Tibial nerve (tissue), 4 donors: ENCODE data around the gene GRAMD4. TPM values are rescaled to one million over a fixed set of nuclear protein-coding genes. Genes with fewer than 3 reads are reported as not detected.

Experiments used
- DNase-seq, 2 donors: peaks; one replicate each; pipeline ENCODE4 v3.0.0-alpha.2; 2019; ENCODE audit warnings: low spot score in 2 of 2
- H3K27ac ChIP-seq, 4 donors: fragments of 200-600 bp; sonication (generic) in 3 of 4; one replicate each; pipeline ENCODE4 v1.5.1; 2017 to 2019; ENCODE audit warnings: mild to moderate bottlenecking in 1 of 4
- H3K27me3 ChIP-seq, 2 donors: fragments of 200-600 bp; sonication (generic) in 1 of 2; one replicate each; pipeline versions ENCODE4 v1.5.1 to v1.6.0; 2017 to 2019
- H3K36me3 ChIP-seq, 3 donors: fragments of 200-600 bp; sonication (generic); one replicate each; pipeline ENCODE4 v1.5.1; 2018 to 2019
- H3K4me1 ChIP-seq, 4 donors: fragments of 200-600 bp; sonication (generic) in 3 of 4; one replicate each; pipeline ENCODE4 v1.5.1; 2017 to 2019
- H3K4me3 ChIP-seq, 4 donors: fragments of 200-600 bp; sonication (generic) in 3 of 4; one replicate each; pipeline ENCODE4 v1.5.1; 2017 to 2019; ENCODE audit warnings: mild to moderate bottlenecking in 1 of 4, moderate library complexity in 1 of 4
- H3K9me3 ChIP-seq, 4 donors: fragments of 200-600 bp; sonication (generic) in 3 of 4; one replicate each; pipeline ENCODE4 v1.5.1; 2017 to 2019
- EP300 ChIP-seq, 2 donors: sonication (generic); formaldehyde crosslinking; IDR thresholded peaks; one replicate each; pipeline ENCODE4 v1.6.1; 2017; ENCODE audit warnings: antibody characterized with exemption in 2 of 2, mild to moderate bottlenecking in 1 of 2
- POLR2A ChIP-seq, 2 donors: fragments of 450-650 bp; IDR thresholded peaks; one replicate each; pipeline ENCODE4 v1.6.1; 2017; ENCODE audit warnings: antibody characterized with exemption in 2 of 2, mild to moderate bottlenecking in 2 of 2, moderate library complexity in 2 of 2
- WGBS, 2 donors: methylation state at CpG; one replicate each; pipeline ENCODE4 v1.1.5; 2018; 5-methylcytosine and 5-hydroxymethylcytosine counted together
- total RNA-seq, 4 donors: library from RNA; depleted of rRNA; stranded (reverse); fragments of >200 nt; gene quantifications; one replicate each; pipeline ENCODE4 v1.1.0, GENCODE V29; 2016
- TF ChIP-seq, protein P1 (sequence below), 5 experiments: fragments of 200-600 bp in 3 of 5; fragments of 450-650 bp in 2 of 5; sonication (generic) in 3 of 5; IDR thresholded peaks; one replicate each; pipeline ENCODE4 v1.5.1; 2016 to 2019; ENCODE audit warnings: antibody characterized with exemption in 5 of 5, mild to moderate bottlenecking in 3 of 5, moderate library complexity in 2 of 5

GRAMD4 gene
- total RNA-seq, 4 donors from 2014 or later = 18.2 to 299 (median 54.3) TPM

DNA sequence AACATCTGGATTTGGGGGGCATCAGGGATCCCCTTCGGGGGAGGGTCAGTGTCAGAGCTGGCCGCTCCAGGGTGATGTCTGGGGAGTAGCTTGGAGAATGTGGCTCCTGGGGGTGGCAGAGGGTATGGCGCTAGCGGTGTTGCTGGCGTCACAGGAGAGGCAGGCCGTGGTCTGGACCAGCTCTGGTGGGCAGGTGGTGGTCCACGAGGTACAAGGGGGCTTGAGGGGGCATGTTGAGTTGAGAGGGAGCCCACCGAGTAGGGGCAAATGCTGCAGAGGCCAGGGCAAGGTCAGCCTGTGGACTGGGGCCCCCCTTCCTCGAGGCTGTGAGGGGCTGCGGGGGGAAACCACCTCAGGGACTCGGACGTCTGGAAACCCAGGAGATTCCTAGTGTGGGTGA lies 8.6 kb downstream of the GRAMD4 start:
- 89 to 90% methylated on average over 10 to 12 of the region's 12 CpGs for WGBS, 2 donors
- DNase-seq = no peak
- Histone ChIP-seq H3K4me1 (peaks cover 0 to 3% (median 0%) of the 10 kb centered on the region in 4 donors), H3K36me3 (peaks cover 0 to 26% (median 0%) of the 10 kb centered on the region in 3 donors), H3K27me3 (no peaks in the 10 kb centered on the region), H3K27ac (no peak overlapping the region), H3K4me3 (no peak overlapping the region), H3K9me3 (no peaks in the 10 kb centered on the region)
- TF ChIP-seq, protein P1, sequence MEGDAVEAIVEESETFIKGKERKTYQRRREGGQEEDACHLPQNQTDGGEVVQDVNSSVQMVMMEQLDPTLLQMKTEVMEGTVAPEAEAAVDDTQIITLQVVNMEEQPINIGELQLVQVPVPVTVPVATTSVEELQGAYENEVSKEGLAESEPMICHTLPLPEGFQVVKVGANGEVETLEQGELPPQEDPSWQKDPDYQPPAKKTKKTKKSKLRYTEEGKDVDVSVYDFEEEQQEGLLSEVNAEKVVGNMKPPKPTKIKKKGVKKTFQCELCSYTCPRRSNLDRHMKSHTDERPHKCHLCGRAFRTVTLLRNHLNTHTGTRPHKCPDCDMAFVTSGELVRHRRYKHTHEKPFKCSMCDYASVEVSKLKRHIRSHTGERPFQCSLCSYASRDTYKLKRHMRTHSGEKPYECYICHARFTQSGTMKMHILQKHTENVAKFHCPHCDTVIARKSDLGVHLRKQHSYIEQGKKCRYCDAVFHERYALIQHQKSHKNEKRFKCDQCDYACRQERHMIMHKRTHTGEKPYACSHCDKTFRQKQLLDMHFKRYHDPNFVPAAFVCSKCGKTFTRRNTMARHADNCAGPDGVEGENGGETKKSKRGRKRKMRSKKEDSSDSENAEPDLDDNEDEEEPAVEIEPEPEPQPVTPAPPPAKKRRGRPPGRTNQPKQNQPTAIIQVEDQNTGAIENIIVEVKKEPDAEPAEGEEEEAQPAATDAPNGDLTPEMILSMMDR (IDR thresholded peaks at IDR 0.05) = no peak
- TF ChIP-seq EP300 (IDR thresholded peaks at IDR 0.05) (no peak), POLR2A (IDR thresholded peaks at IDR 0.05) (no peak)

DNA sequence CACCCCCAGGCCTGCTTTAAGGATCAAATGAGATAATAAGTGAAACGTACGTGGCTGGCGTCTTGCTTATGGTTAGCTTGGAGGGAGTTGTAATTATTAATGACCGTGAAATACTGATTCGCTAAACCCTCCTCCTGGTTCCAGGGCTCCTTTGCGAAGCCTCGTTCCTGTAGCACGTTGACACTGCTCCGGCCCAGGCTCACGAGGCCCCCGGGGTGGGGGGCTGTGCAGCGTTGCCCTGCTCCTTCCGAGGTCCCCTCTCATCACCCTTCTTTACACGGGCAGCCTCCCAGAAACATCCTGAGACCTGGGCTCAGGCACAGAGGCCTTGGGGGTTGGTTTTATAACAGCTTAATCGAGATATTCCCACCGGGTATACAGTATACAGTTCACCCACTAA lies 9.1 kb downstream of the GRAMD4 start:
- no peaks in the 10 kb centered on the region for H3K4me1 ChIP-seq
- H3K27ac ChIP-seq = no peak overlapping the region
- DNase-seq = no peak
- no peaks in the 10 kb centered on the region for H3K9me3 ChIP-seq
- TF ChIP-seq, protein P1 (IDR thresholded peaks at IDR 0.05) = no peak
- no peak for TF ChIP-seq EP300 (IDR thresholded peaks at IDR 0.05)
- TF ChIP-seq POLR2A (IDR thresholded peaks at IDR 0.05) = no peak
- H3K27me3 ChIP-seq = no peaks in the 10 kb centered on the region
- peaks cover 0 to 26% (median 0%) of the 10 kb centered on the region in 3 donors for H3K36me3 ChIP-seq
- WGBS, 2 donors = 85 to 86% methylated on average over 16 of the region's 16 CpGs
- H3K4me3 ChIP-seq = no peak overlapping the region

DNA sequence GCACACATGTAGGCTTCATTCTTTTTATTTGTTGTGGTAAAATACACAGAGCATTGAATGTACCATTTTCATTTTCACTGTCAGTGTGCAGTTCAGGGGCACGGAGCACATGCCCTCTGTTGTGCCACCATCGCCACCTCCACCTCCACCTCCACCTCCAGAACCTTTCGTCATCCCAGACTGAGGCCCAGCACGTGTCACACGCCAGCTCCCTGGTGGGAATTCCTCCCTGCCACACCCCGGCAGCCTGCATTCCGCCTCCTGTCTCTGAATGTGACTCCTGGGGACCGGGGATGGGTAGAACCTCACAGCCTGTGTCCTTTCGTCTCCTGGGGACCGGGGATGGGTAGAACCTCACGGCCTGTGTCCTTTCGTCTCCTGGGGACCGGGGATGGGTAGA lies 10.9 kb downstream of the GRAMD4 start:
- no peak for TF ChIP-seq POLR2A (IDR thresholded peaks at IDR 0.05)
- TF ChIP-seq EP300 (IDR thresholded peaks at IDR 0.05) = no peak
- TF ChIP-seq, protein P1 (IDR thresholded peaks at IDR 0.05) = no peak
- Histone ChIP-seq H3K4me3 (no peak overlapping the region), H3K27me3 (no peaks in the 10 kb centered on the region), H3K4me1 (peaks cover 0 to 3% (median 0%) of the 10 kb centered on the region in 4 donors), H3K36me3 (peaks cover 0 to 26% (median 0%) of the 10 kb centered on the region in 3 donors), H3K9me3 (no peaks in the 10 kb centered on the region), H3K27ac (no peak overlapping the region)
- WGBS, 2 donors = 90 to 95% methylated on average over 10 to 12 of the region's 13 CpGs
- no peak for DNase-seq

DNA sequence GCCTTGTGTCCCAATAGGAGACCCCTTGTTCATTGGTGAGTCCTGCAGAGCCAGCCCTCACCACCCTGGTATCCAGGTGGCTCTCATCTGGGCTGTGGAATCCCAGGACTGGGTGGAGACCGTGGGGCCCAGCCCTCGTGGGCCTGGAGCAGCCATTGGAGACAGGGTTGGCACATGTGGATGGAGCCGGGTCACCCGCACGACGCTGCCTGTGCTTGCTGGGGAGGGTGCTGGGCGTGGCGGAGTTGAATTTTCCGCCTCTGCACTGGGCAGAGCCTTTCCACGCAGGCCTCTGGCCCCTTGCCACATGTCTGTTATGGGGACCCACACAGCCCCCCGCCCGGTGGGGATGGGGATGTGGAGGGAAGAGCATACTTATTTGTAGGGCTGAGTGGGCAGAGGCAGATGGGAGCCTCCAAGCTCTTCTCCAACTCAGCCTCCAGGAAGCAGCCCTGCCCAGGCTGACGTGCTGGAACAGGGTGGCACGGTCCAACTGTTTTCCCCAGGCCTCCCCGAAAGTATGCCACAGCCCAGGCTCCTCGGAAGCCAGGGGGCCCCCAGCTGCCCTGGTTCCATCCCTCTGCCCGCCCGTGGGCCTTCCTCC lies 12.6 kb downstream of the GRAMD4 start:
- DNase-seq = no peak
- H3K27me3 ChIP-seq = no peaks in the 10 kb centered on the region
- no peak overlapping the region for H3K27ac ChIP-seq
- no peak for TF ChIP-seq EP300 (IDR thresholded peaks at IDR 0.05)
- 72 to 85% methylated on average over 9 to 18 of the region's 18 CpGs for WGBS, 2 donors
- peaks cover 0 to 18% (median 0%) of the 10 kb centered on the region in 3 donors for H3K36me3 ChIP-seq
- H3K4me1 ChIP-seq = peaks cover 0 to 3% (median 0%) of the 10 kb centered on the region in 4 donors
- no peak overlapping the region for H3K4me3 ChIP-seq
- no peaks in the 10 kb centered on the region for H3K9me3 ChIP-seq

DNA sequence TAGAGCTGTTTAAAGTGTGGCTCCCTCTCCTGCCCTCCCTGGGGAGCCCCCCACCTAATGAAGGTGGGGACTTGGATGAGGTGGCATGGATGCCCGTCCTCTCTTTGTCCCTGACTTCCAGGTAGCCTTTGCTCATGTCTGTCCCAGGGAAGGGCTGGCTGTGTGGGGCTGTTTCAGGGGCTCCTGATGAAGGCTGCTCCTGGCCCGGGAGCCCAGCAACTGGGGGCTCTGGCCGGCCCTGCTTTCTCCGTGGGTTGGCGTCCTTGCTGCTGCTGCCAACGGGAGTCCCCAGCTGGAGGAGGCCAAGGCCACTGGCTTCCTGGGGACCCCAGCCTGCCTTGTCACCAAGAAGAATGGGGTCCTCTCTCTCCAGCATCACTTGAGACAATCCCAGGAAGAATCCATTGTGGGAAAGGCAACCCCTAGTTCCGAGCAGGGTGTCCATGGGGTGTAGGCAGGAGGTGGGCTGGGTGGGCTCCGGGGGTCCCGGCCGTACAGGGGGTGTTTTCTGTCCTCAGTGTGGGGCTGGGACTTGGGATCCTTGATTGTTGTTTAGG lies 13.2 kb downstream of the GRAMD4 start:
- Histone ChIP-seq H3K4me3 (no peak overlapping the region), H3K9me3 (no peaks in the 10 kb centered on the region), H3K27ac (no peak overlapping the region), H3K27me3 (no peaks in the 10 kb centered on the region), H3K4me1 (peaks cover 0 to 4% (median 0%) of the 10 kb centered on the region in 4 donors), H3K36me3 (peaks cover 0 to 20% (median 0%) of the 10 kb centered on the region in 3 donors)
- TF ChIP-seq, protein P1 (IDR thresholded peaks at IDR 0.05) = no peak
- TF ChIP-seq POLR2A (IDR thresholded peaks at IDR 0.05) = no peak
- WGBS, 2 donors = 81 to 90% methylated on average over 6 to 10 of the region's 10 CpGs
- no peak for DNase-seq
